PC-3 (cell line): Measurements from ENCODE around the gene KLF11.

Experiments
- EZH2 ChIP-seq: fragments of 300-600 bp; sonication (generic); IDR thresholded peaks from one replicate; pipeline ENCODE4 v1.6.1; 2017; ENCODE audit warnings: antibody characterized with exemption, mild to moderate bottlenecking, low read length; ENCODE audit not compliant: unreplicated experiment
- TF ChIP-seq, protein P1 (sequence below): fragments of 300-600 bp; sonication (generic); conservative IDR thresholded peaks from 2 replicates; pipeline ENCODE4 v1.5.1; 2017; ENCODE audit warnings: antibody characterized with exemption, low read depth, mild to moderate bottlenecking, low read length

DNA sequence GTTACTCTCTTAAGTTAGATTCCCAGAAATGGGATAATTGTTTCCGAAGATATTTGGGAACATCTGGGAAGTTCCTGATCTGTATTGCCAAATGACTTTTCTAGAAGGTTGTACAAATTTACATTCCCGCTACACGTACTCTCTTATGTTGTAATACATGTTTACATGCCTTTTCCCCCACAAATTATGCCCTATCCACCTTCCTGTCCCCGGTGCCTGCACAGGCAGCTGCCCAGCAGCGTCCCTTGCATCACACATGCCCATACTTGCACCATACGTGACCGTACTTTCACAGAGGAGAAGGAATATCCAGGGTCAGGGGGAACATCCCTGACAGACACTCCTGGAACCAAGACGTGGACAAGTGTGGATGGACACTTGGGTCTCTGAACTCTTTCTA is 24.2 kb upstream of the KLF11 start:
- TF ChIP-seq, protein P1, sequence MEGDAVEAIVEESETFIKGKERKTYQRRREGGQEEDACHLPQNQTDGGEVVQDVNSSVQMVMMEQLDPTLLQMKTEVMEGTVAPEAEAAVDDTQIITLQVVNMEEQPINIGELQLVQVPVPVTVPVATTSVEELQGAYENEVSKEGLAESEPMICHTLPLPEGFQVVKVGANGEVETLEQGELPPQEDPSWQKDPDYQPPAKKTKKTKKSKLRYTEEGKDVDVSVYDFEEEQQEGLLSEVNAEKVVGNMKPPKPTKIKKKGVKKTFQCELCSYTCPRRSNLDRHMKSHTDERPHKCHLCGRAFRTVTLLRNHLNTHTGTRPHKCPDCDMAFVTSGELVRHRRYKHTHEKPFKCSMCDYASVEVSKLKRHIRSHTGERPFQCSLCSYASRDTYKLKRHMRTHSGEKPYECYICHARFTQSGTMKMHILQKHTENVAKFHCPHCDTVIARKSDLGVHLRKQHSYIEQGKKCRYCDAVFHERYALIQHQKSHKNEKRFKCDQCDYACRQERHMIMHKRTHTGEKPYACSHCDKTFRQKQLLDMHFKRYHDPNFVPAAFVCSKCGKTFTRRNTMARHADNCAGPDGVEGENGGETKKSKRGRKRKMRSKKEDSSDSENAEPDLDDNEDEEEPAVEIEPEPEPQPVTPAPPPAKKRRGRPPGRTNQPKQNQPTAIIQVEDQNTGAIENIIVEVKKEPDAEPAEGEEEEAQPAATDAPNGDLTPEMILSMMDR: no peak
- no peak for TF ChIP-seq EZH2
